Neuronal stem cell (in vitro differentiated cells): ENCODE measurements around the gene TPPP.

Experiments used
- DNase-seq: peaks from one replicate; pipeline ENCODE4 v3.0.0-alpha.2; 2013; ENCODE audit warnings: low spot score
- H2AFZ ChIP-seq: one replicate; pipeline ENCODE4 v1.6.1; 2013; ENCODE audit warnings: mild to moderate bottlenecking, low read length, inconsistent platforms
- H2AK5ac ChIP-seq: 2 replicates; pipeline ENCODE4 v1.6.1; 2013; ENCODE audit warnings: low read depth, mild to moderate bottlenecking, inconsistent platforms, low read length, moderate library complexity, mixed read lengths
- H2BK120ac ChIP-seq: 2 replicates; pipeline ENCODE4 v1.6.1; 2013; ENCODE audit warnings: low read depth, mild to moderate bottlenecking, inconsistent platforms, low read length, moderate library complexity, mixed read lengths
- H2BK12ac ChIP-seq: one replicate; pipeline ENCODE4 v1.6.1; 2013; ENCODE audit warnings: low read length, inconsistent platforms
- H2BK15ac ChIP-seq: 2 replicates; pipeline ENCODE4 v1.6.1; 2013; ENCODE audit warnings: mild to moderate bottlenecking, low read length, inconsistent platforms, mixed read lengths
- H2BK5ac ChIP-seq: one replicate; pipeline ENCODE4 v1.6.1; 2013; ENCODE audit warnings: inconsistent platforms, mild to moderate bottlenecking, low read length, moderate library complexity
- H3K14ac ChIP-seq: one replicate; pipeline ENCODE4 v1.6.1; 2013; ENCODE audit warnings: low read length, inconsistent platforms
- H3K18ac ChIP-seq: 2 replicates; pipeline ENCODE4 v1.6.1; 2013; ENCODE audit warnings: low read length, inconsistent platforms
- H3K23ac ChIP-seq: 2 replicates; pipeline ENCODE4 v1.6.1; 2013; ENCODE audit warnings: low read depth, mild to moderate bottlenecking, mixed read lengths, low read length, inconsistent platforms; ENCODE audit not compliant: poor library complexity
- H3K27ac ChIP-seq: replicated peaks from 3 replicates; pipeline ENCODE4 v1.5.1; 2013; ENCODE audit warnings: low read length, inconsistent platforms
- H3K27me3 ChIP-seq, 3 experiments: 2 replicates each; pipeline ENCODE4 v1.6.1; 2013; ENCODE audit warnings: low read length in 3 of 3, mild to moderate bottlenecking in 2 of 3, inconsistent platforms in 1 of 3, low read depth in 1 of 3, mixed read lengths in 1 of 3, moderate library complexity in 1 of 3; ENCODE audit not compliant: control insufficient read depth in 3 of 3, insufficient read depth in 3 of 3
- H3K36me3 ChIP-seq, 2 donors: replicated peaks in 1 of 2; 2 replicates each; pipeline ENCODE4 v1.6.1; 2013; ENCODE audit warnings: low read length in 2 of 2; ENCODE audit not compliant: control insufficient read depth in 2 of 2, insufficient read depth in 2 of 2
- H3K4ac ChIP-seq: 2 replicates; pipeline ENCODE4 v1.6.1; 2013; ENCODE audit warnings: inconsistent platforms, mild to moderate bottlenecking, low read length, moderate library complexity
- H3K4me1 ChIP-seq, 2 donors: 1 replicate in 1 of 2; 2 replicates in 1 of 2; pipeline ENCODE4 v1.6.1; 2013; ENCODE audit warnings: low read length in 2 of 2, low read depth in 1 of 2; ENCODE audit not compliant: control insufficient read depth in 2 of 2, insufficient read depth in 1 of 2
- H3K4me2 ChIP-seq: one replicate; pipeline ENCODE4 v1.6.1; 2013; ENCODE audit warnings: mild to moderate bottlenecking, low read length, inconsistent platforms; ENCODE audit not compliant: insufficient read depth, poor library complexity, severe bottlenecking
- H3K4me3 ChIP-seq, 2 donors: 2 replicates each; pipeline ENCODE4 v1.5.1; 2013; ENCODE audit warnings: low read length in 2 of 2, mild to moderate bottlenecking in 2 of 2, inconsistent platforms in 1 of 2, moderate library complexity in 1 of 2
- H3K79me1 ChIP-seq: one replicate; pipeline ENCODE4 v1.6.1; 2013; ENCODE audit warnings: low read depth, mild to moderate bottlenecking, inconsistent platforms, low read length, moderate library complexity
- H3K9ac ChIP-seq: one replicate; pipeline ENCODE4 v1.6.1; 2013; ENCODE audit warnings: mild to moderate bottlenecking, low read depth, low read length, inconsistent platforms; ENCODE audit not compliant: poor library complexity
- H3K9me3 ChIP-seq, 2 donors: replicated peaks in 1 of 2; 2 replicates each; pipeline versions ENCODE3 to v1.6.1; 2013; ENCODE audit warnings: low read length in 2 of 2, mild to moderate bottlenecking in 2 of 2, inconsistent platforms in 1 of 2, low read depth in 1 of 2, mixed read lengths in 1 of 2, moderate library complexity in 1 of 2; ENCODE audit not compliant: control insufficient read depth in 2 of 2, insufficient read depth in 1 of 2
- H4K8ac ChIP-seq: one replicate; pipeline ENCODE4 v1.6.1; 2013; ENCODE audit warnings: low read depth, mild to moderate bottlenecking, inconsistent platforms, low read length, moderate library complexity
- H4K91ac ChIP-seq: one replicate; pipeline ENCODE4 v1.6.1; 2013; ENCODE audit warnings: low read length, low read depth, mild to moderate bottlenecking, inconsistent platforms; ENCODE audit not compliant: poor library complexity
- WGBS, 2 donors: extraction: QIAGEN DNeasy Blood & Tissue Kit; methylation state at CpG; one replicate each; pipeline ENCODE4 v1.1.7; 2013; ENCODE audit warnings: missing lambda C conversion rate in 2 of 2, mixed read lengths in 1 of 2; ENCODE audit not compliant: insufficient read length in 2 of 2, insufficient replicate concordance in 1 of 2; ENCODE audit errors: extremely low coverage in 2 of 2; 5-methylcytosine and 5-hydroxymethylcytosine counted together

TPPP gene

DNA sequence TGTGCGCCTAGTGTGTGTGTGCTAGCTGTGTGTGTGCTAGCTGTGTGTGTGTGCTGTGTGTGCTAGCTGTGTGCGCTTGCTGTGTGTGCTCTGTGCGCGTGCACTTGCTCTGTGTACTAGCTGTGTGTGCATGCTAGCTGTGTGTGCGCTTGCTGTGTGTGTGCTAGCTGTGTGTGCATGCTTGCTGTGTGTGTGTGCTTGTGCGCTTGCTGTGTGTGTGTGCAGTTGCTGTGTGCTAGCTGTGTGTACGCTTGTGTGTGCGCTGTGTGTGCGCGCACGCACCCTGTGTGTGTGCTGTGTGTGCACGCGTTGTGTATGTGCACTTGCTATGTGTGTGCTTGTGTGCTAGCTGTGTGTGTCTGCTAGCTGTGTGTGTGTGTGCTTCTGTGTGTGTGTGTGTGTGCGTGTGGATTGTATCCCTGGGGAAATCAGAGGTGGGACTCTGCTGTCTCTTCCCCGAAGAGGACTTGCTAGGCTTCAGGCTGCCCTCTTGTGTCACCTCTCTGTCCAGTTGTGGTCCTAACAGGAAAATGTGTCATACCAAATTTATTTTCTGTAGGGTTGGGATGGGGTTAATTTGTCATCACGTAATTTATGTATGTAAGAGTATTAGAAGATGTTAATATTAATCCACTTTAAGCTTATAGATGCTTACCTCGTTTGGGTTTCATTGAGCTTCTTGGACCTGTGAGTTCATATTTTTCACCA lies 38.9 kb downstream of the TPPP start:
- H3K9ac ChIP-seq: peak overlapping the region; percentile 70
- H3K18ac ChIP-seq: peak overlapping the region; percentile 85

DNA sequence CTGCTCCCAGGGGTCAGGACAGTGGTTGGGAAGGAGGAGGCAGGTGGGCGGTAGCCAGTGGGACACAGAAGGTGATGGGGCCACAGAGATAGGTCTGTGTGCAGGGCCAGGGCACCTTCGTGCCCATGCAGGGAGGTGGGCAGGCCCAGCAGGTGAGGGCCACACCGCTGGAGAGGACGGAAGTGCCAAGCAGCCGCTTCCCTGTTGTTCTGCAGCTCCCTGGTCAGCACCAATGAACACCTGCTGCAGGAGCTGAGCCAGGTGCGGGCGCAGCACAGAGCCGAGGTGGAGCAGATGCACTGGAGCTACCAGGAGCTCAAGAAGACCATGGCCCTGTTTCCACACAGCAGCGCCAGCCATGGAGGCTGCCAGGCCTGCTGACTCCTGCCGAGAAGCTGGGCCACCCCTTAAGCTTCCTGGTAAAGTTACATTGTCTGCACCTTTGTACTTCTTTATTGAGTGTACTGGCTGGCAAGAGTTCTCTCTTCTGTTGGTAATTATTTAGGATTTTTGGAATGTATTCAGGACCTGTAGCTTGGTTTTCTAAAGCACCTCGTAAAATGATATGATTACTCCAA lies 40.3 kb downstream of the TPPP start:
- peaks cover 38 to 80% of the 10 kb centered on the region in 2 donors for H3K36me3 ChIP-seq

More for the DNA sequence above, 38.9 kb downstream of the TPPP start:
- Histone ChIP-seq H3K4ac (peak overlapping the region; percentile 84), H2AFZ (no peak overlapping the region), H2BK5ac (no peak overlapping the region), H2BK12ac (peak overlapping the region; percentile 97), H2BK15ac (no peak overlapping the region), H3K23ac (peak overlapping the region; percentile 99), H2AK5ac (no peak overlapping the region), H3K79me1 (peaks cover 8% of the 10 kb centered on the region), H3K27me3 (no peaks in the 10 kb centered on the region), H3K4me2 (no peak overlapping the region), H3K14ac (peak overlapping the region; percentile 89), H2BK120ac (no peak overlapping the region), H4K8ac (no peak overlapping the region), H3K36me3 (peaks cover 41 to 79% of the 10 kb centered on the region in 2 donors), H3K4me1 (no peaks in the 10 kb centered on the region), H4K91ac (no peak overlapping the region), H3K27ac (no peak overlapping the region), H3K9me3 (peaks cover 21 to 33% of the 10 kb centered on the region in 2 donors), H3K4me3 (peak overlapping the region in 1 of 2 donors; percentile 23)
- WGBS, 2 donors: no CpG with 5 or more reads among the region's 17 CpGs
- DNase-seq: no peak

DNA sequence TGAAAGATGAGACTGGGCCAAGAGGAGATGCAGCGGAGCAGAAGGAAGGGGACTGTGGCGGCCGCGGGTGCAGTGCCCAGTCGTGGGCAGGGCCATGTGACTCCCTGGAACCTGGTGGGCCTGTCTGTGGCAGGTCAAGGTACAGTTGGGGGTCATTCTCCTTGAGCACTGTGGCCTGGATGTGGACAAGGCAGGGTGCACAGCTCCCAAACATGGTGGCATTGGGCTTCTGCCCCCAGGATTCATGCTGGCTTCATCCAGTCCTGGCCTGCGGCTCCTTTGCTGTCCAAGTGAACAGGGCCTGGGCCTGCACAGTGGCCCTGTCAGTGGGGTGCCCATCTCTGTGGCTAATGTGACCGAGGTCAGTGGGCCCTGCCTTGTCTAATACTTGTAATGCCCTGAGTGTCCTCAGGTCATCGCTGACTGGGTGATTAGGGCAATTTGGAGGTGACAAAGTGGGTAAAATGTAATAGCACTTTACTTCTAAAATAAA lies 41.1 kb downstream of the TPPP start:
- Histone ChIP-seq H2BK5ac (no peak overlapping the region), H3K36me3 (peaks cover 39 to 80% of the 10 kb centered on the region in 2 donors), H3K79me1 (peaks cover 9% of the 10 kb centered on the region), H4K8ac (no peak overlapping the region), H3K14ac (no peak overlapping the region), H2BK12ac (no peak overlapping the region), H3K4me3 (no peak overlapping the region), H3K4ac (no peak overlapping the region), H3K27me3 (no peaks in the 10 kb centered on the region), H3K4me1 (no peaks in the 10 kb centered on the region), H3K27ac (no peak overlapping the region), H2AFZ (no peak overlapping the region), H3K9me3 (peaks cover 11 to 32% of the 10 kb centered on the region in 2 donors), H3K9ac (no peak overlapping the region), H3K4me2 (no peak overlapping the region), H2AK5ac (no peak overlapping the region), H2BK120ac (no peak overlapping the region), H3K23ac (no peak overlapping the region), H2BK15ac (no peak overlapping the region), H4K91ac (no peak overlapping the region), H3K18ac (no peak overlapping the region)
- no CpG with 5 or more reads among the region's 8 CpGs for WGBS, 2 donors
- DNase-seq: no peak

More for the DNA sequence above, 40.3 kb downstream of the TPPP start:
- Histone ChIP-seq H2AFZ (no peak overlapping the region), H2BK5ac (no peak overlapping the region), H2AK5ac (no peak overlapping the region), H3K9ac (no peak overlapping the region), H4K91ac (no peak overlapping the region), H3K14ac (no peak overlapping the region), H3K9me3 (peaks cover 15 to 36% of the 10 kb centered on the region in 2 donors), H3K23ac (peak overlapping the region; percentile 65), H2BK15ac (no peak overlapping the region), H3K4ac (no peak overlapping the region), H3K27ac (no peak overlapping the region), H3K27me3 (no peaks in the 10 kb centered on the region), H3K4me1 (no peaks in the 10 kb centered on the region), H3K4me3 (peak overlapping the region in 1 of 2 donors; percentile 40), H2BK12ac (no peak overlapping the region), H3K79me1 (peaks cover 8% of the 10 kb centered on the region), H3K4me2 (no peak overlapping the region), H4K8ac (no peak overlapping the region), H3K18ac (no peak overlapping the region), H2BK120ac (no peak overlapping the region)
- DNase-seq: no peak
- WGBS, 2 donors: no CpG with 5 or more reads among the region's 11 CpGs

DNA sequence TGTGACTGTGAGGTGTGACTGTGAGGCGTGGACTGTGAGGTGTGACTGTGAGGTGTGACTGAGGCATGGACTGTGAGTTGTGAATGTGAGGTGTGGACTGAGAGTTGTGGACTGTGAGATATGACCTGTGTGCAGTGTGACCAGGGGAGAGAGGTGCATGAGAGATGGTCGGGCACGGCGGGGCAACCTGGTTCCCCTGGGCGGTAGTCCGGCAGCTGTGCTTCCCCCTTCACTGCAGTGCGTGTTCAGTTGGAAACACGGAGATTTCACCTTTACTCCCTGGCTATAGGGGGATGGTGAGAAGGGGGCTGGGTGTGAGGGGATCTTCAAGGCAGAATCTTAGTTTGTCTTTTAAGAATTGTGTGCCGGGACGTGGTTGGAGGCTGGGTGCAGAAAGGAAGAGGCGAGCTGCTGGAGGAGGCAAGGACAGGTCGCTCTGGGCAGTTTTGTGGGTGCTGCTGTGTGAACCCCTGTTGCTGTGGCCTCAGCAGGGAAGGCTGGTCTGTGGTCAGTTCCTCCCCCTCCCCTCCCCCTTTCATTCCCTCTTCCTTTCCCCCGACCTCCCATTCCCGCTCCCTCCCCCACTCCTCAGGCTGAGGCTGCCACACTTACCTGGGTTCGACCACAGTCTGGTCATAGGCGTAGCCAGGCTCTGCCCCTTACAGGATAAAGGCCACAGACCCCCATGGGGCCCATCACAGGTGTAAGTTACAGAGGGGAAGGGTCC lies 41.7 kb downstream of the TPPP start:
- H3K36me3 ChIP-seq: peaks cover 44 to 80% of the 10 kb centered on the region in 2 donors
- peak overlapping the region; percentile 77 for H3K9ac ChIP-seq
- no peak overlapping the region for H3K14ac ChIP-seq

More for the DNA sequence above, 41.7 kb downstream of the TPPP start:
- H3K79me1 ChIP-seq: peaks cover 13% of the 10 kb centered on the region
- no peak overlapping the region for H3K18ac ChIP-seq
- H2BK15ac ChIP-seq: no peak overlapping the region
- no peaks in the 10 kb centered on the region for H3K4me1 ChIP-seq
- H2BK120ac ChIP-seq: no peak overlapping the region
- H2BK5ac ChIP-seq: no peak overlapping the region
- no peak overlapping the region for H3K4me3 ChIP-seq
- peaks cover 12 to 31% of the 10 kb centered on the region in 2 donors for H3K9me3 ChIP-seq
- H4K91ac ChIP-seq: no peak overlapping the region
- no peak overlapping the region for H2AFZ ChIP-seq
- H3K4me2 ChIP-seq: no peak overlapping the region
- DNase-seq: no peak
- H2BK12ac ChIP-seq: no peak overlapping the region
- H3K27ac ChIP-seq: no peak overlapping the region
- no CpG with 5 or more reads among the region's 16 CpGs for WGBS, 2 donors
- H3K4ac ChIP-seq: no peak overlapping the region
- no peak overlapping the region for H4K8ac ChIP-seq
- H3K23ac ChIP-seq: peak overlapping the region; percentile 85
- no peak overlapping the region for H2AK5ac ChIP-seq
- H3K27me3 ChIP-seq: no peaks in the 10 kb centered on the region
